ENCODE data around the gene SINHCAF.
"Not testable (repeated sequence)": the region's sequence is repeated elsewhere in the genome, so short reads cannot be mapped to it uniquely, and the experiment has no call there.

The SINHCAF gene

DNA sequence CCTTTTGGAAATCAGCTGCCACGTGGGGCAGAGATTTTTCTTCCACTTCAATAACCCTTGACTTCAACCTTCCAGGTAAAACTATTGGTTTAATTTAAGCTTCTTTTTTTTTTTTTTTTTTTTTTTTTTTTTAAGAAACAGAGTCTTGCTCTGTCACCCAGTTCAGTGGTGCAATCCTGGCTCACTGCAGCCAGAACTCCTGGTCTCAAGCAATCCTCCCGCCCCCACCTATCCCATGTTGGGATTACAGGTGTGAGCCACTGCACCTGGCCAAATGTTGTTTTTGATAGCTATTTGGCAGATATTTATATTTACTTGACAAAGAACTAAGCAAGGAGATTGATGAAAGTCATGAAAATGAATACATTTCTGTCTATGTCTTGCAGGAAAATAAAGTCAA, 65.1 kb downstream of the SINHCAF start:
- DNase-seq = no peak

GRCh38 chr12:31259136-31259886, 66.6 kb downstream of the SINHCAF start:
- DNase-seq = no peak

DNA sequence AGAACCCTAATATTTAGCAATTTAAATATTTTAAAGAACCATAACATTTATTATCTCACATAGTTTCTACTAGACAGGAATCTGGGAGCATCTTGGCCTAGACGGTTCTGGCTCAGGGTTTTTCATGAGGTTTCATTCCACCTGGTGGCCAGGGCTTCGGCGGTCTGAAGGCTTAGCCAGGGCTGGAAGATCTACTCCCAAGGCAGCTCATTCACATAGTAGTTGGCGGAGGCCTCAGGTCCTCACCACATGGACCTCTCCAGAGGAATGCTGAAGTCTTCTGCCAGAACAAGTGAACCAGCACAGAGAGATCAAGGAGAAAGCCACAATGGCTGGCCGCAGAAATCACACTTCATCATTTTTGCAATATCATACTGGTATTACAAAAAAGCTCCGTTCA, 68.2 kb downstream of the SINHCAF start:
- no peak for DNase-seq

DNA sequence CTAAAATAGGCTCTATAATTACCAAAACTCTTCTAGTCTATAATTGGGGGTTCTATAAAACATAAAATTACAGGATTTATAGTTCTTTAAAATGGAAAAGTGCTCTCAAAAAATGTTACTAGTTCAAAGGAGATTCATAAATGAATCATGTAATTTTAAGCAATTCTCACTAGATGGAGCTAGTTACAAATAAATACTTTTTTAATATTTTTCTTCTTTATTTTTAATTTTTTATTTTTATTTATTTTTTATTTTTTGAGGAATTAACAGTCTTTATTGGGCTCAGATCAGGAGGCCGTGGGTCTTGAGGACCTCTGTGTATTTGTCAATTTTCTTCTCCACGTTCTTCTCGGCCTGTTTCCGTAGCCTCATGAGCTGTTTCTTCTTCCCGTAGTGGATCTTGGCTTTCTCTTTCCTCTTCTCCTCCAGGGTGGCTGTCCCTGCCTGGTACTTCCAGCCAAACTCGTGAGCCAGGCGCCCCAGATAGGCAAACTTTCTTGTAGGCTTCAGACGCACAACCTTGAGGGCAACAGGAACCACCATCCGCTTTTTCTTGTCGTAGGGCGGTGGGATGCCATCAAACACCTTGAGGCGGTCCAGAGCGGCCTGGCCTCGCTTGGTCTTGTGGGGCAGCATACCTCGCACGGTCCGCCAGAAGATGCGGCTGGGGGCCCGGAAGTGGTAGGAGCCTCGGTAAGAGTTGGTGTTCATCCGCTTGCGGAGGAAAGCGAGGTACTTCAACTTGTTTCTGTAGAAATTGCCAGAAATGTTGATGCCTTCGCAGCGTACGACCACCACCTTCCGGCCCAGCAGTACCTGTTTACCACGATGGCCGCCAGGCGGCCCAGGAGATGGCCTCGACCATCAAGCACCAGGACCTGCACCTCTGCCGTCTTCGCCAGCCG, 74.0 kb downstream of the SINHCAF start:
- not testable (repeated sequence) for DNase-seq

DNA sequence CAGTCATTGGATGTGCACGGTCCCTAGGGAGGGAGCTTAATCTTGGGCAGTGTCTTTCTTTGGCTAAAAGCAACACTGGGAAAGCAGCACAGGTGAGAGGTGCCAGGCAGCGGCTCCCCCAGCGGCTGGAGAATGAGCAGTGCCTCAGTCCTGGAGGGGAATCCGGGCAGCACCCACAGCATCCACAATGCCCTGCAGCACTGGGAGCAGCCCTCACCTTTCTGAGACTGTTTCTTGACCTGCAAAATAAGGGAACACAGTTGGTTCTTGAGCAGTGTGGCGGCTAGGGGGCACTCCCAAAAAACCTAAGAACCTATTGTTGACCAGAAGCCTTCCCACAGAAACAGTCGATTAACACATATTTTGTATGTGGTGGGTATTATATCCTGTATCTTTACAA, 75.8 kb downstream of the SINHCAF start:
- DNase-seq = no peak

DNA sequence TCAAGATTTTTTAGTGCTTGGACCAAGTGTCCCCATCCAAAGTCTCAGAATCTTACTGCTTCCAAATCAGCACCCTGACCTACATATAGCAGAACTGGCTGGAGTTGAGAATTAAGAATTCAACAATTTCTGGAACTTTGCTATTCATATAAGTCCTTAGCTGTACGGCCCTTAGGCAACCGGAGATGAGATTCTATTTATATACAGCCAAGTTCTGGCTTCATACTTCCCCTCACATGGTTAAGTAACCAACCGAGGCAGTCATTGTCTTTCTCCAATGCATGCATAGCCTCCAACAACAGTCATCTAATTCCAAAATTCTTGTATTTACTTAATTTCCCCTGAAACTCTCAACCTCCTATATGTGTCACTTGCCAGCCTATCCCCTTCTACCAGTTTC, 76.6 kb downstream of the SINHCAF start:
- DNase-seq = no peak

GRCh38 chr12:31248815-31249214, 77.1 kb downstream of the SINHCAF start:
- no peak for DNase-seq

GRCh38 chr12:31248337-31248736, 77.6 kb downstream of the SINHCAF start:
- no peak for DNase-seq

- DNase-seq = no peak
These were observed 79.5 kb downstream of the SINHCAF start for GRCh38 chr12:31246470-31246850.

DNA sequence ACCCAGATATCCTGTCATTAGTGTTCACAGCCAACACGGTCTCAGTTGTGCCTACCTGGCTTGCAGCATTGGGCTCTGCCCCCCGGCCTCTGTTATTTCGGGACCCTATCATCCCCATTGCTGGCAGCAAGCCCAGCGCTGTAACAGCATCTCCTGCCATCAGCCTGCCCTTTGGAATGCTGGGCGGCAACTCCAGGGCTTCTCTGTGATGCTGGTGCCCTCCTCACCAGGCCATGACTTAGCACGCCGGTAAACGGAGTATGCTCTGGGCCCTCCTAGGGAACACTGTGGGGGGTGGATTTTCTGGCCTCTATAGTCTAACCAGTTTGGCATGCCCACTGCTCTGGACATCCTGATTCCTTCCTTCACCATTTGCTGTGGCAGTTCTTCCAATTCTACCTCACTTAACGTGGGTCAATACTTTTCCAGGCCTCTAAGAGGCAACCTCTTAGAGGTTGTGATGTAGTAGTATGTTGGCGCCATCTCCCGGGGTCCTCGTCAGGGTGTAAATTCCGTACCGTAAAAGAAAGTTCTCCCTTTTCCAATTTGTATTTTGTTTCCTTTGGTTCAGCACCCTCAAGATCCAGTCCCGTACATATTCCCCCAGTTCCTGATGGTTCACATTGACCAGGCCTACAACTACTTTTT, 80.0 kb downstream of the SINHCAF start:
- no peak for DNase-seq

DNA sequence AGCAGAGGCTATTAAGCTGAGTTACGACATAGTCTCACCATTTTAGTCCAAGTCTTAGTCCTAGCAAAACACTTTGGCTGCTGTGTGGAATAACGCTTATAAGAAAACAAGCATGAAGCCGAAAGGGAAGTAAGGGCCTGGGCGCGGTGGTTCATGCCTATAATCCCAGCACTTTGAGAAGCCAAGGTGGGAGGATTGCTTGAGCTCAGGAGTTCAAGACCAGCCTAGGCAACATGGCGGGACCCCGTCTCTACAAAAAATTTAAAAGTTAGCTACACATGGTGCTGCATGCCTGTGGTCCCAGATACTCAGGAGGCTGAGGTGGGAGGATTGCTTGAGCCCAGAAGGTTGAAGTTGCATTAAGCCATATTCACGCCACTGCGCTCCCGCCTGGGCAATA, 83.5 kb downstream of the SINHCAF start:
- not testable (repeated sequence) for DNase-seq

DNA sequence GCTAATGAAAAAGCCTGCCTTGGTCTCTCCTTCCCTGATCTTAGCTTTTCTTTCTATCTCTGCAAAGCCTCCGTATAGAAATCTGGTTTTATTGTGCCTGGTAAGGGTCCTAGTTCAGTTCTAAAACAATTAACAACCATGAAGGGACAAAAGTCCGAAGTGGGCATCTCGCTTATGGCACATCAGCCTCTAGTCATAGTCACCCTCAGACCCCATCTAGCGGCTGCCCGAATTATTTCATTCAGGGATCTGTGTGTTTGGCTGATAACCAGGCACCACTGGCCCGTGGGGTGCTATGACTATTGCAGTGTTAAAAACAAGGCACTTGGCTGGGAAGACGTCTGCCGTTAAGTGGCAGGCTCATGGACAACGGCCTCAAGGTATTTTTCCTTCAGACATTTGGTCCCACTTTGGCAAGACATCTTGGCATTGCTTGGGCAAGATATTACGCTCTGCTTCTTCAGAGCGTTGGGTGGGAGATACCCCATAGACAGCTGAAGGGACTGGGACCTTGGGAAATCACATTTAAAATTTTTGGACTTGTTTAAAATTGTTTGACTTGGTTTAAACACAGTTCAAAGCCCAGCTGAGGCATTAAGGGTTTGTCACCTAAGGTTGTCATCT, 87.1 kb downstream of the SINHCAF start:
- DNase-seq = peak; percentile 11 to 17

DNA sequence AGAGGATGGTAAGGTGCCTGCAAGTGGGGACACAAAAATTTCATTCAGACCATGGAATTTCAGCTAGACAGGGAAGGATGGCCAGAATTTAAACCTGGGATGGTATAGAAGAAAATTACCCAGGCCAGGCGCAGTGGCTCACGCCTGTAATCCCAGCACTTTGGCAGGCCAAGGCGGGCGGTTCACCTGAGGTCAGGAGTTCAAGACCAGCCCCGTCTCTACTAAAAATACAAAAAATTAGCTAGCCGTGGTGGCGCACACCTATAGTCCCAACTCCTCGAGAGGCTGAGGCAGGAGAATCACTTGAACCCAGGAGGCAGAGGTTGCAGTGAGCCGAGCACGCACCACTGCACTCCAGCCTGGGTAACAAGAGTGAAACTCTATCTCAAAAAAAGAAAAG, 87.6 kb downstream of the SINHCAF start:
- DNase-seq = not testable (repeated sequence)

DNA sequence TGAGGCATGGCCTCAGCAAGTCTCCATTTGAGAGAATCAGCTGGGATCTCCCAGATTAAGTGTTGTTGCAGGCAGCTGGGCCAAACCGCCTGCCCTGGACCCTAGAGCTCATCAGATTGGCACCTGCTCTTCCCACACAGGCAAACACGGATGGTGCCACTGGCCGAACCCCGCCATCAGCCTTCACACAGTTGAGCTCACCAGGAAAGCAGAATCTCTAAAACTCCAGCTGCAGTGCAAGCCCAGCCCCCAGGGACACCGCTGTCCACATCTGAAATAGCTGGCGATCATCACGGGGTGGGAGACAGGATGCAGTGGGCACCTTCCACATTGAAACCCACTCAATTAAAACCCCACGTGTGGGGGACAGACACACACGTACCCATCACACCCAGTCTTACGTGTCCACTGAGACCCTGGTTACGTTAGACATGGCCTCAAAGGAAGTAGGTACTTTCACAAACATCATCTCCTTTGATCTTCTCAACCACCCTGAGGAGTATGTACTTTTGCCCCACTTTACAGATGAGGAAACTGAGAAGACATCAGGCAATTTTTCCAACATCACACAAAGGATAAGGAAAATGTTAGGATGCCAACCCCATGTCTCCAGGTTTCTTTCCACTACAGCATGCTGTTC, 88.8 kb downstream of the SINHCAF start:
- no peak for DNase-seq

GRCh38 chr12:31235868-31236395, 90.0 kb downstream of the SINHCAF start:
- no peak for DNase-seq

- DNase-seq = no peak
These were observed 90.7 kb downstream of the SINHCAF start for GRCh38 chr12:31234955-31235867.

DNA sequence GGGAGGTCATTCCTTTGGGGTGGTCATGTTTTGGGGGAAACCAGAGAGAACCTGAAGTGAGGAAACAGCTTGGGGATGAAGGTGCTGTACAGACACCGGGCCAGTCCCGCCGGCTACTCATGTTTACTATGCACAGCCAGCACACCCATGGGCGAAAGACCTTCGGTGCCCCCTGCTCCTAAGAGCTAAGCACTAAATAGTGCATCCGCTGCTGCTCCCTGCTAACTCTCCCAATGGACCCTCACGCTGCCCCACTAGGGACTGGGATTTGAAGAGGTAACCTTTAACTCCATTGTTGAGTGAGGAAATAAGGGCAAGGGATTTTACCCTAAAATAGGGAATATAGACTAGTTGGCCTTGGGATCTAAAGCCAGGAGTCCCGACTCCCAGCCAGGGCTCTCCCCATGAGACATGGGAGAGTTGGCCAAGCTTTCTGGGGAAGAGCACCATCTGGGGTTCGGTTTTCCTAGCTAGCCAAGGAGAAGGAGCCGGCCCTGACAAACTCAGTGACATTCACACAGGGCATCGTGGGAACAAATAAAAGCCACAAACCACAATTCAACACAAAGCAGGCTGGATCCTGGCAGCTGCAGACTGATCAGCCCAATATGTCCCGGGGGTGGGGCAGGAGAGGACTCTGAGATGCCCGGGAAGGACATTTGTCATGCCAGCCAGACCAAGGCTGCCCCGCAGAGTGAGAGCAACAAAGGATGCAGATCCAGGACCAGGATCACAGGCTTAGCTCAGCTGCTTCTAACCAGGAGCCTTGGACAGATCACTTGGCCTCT, 91.7 kb downstream of the SINHCAF start:
- peak in 1 of 2 experiments; percentile 14 for DNase-seq

- DNase-seq = no peak
These were observed 92.8 kb downstream of the SINHCAF start for GRCh38 chr12:31233061-31233730.

- no peak for DNase-seq
These were observed 93.5 kb downstream of the SINHCAF start for GRCh38 chr12:31232361-31232965.
